ENCODE results near the gene HOXA6. TPM values are rescaled to one million over a fixed set of nuclear protein-coding genes. Genes with fewer than 3 reads are reported as not detected.

The HOXA6 gene
- total RNA-seq, 1 experiment from 2014 or later = 12.7 TPM

DNA sequence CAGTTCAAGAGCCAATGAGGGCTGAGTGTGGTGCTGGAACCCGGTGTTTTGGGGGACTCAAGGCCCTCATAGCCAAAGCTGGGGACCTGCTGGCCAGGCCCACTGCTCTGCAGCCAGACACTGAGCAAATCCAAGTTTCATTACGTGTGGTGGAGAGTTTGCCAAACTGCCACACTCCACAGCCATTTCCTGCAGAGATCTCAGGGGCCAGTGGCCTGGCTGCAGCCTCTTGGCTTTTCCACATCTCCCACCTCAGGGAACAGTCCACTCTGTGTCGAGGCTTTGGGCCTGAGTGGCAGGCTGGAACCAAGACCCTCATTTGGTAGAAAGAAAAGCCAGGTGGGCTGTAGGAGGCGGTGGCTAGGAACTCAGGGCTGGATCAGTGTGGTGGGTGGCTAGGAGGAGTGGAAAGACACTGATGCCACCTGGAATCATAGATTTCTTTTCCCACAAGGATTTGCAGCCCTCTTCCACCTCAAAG, 34.3 kb upstream of the HOXA6 start:
- ATAC-seq (no peak), DNase-seq (ENCODE audit: low read depth, low spot score) (no peak)
- Histone ChIP-seq H4K20me1 (ENCODE audit: insufficient read depth) (no peaks in the 10 kb centered on the region), H3K4me1 (ENCODE audit: control insufficient read depth in 1 of 2, insufficient read depth in 2 of 2, low read length in 2 of 2) (peaks cover 30 to 54% of the 10 kb centered on the region in 2 experiments), H3K9ac (ENCODE audit: low read length) (no peak overlapping the region), H3K4me3 (replicated peaks in 1 of 2; ENCODE audit: low read depth in 1 of 2, low read length in 2 of 2) (no peak overlapping the region), H3K9me2 (ENCODE audit: insufficient read depth) (no peaks in the 10 kb centered on the region), H2AFZ (ENCODE audit: low read depth, low read length, poor library complexity, severe bottlenecking) (no peak overlapping the region), H3K79me2 (ENCODE audit: insufficient read depth, low read length) (peaks cover 19% of the 10 kb centered on the region), H3K4me2 (ENCODE audit: low read length) (no peak overlapping the region), H3K27me3 (ENCODE audit: insufficient read depth, low read length) (no peaks in the 10 kb centered on the region), H3K36me3 (ENCODE audit: control insufficient read depth in 1 of 2, insufficient read depth in 2 of 2, low read length in 2 of 2) (no peaks in the 10 kb centered on the region), H3K9me3 (ENCODE audit: control insufficient read depth in 1 of 2, insufficient read depth in 1 of 2, low read depth in 1 of 2, low read length in 2 of 2) (no peaks in the 10 kb centered on the region), H3K27ac (ENCODE audit: low read depth, low read length) (no peak overlapping the region)
- intact Hi-C loops (cut with micrococcal nuclease) = no loop called here
- no TSS peak for BruUV-seq (replicated peaks)
- TF ChIP-seq YY1 (IDR thresholded peaks at IDR 0.05; ENCODE audit: extremely low read depth, insufficient replicate concordance, low read depth, low read length) (no peak), SIN3A (IDR thresholded peaks at IDR 0.05; ENCODE audit: low read depth) (no peak), SRF (IDR thresholded peaks at IDR 0.05; ENCODE audit: low read depth) (no peak), EZH2phosphoT487 (IDR thresholded peaks at IDR 0.05; ENCODE audit: borderline replicate concordance) (no peak), SP1 (IDR thresholded peaks at IDR 0.05; ENCODE audit: low read depth) (no peak), ELF1 (IDR thresholded peaks at IDR 0.05; ENCODE audit: borderline replicate concordance, low read depth) (no peak)
- TF ChIP-seq, protein P1, sequence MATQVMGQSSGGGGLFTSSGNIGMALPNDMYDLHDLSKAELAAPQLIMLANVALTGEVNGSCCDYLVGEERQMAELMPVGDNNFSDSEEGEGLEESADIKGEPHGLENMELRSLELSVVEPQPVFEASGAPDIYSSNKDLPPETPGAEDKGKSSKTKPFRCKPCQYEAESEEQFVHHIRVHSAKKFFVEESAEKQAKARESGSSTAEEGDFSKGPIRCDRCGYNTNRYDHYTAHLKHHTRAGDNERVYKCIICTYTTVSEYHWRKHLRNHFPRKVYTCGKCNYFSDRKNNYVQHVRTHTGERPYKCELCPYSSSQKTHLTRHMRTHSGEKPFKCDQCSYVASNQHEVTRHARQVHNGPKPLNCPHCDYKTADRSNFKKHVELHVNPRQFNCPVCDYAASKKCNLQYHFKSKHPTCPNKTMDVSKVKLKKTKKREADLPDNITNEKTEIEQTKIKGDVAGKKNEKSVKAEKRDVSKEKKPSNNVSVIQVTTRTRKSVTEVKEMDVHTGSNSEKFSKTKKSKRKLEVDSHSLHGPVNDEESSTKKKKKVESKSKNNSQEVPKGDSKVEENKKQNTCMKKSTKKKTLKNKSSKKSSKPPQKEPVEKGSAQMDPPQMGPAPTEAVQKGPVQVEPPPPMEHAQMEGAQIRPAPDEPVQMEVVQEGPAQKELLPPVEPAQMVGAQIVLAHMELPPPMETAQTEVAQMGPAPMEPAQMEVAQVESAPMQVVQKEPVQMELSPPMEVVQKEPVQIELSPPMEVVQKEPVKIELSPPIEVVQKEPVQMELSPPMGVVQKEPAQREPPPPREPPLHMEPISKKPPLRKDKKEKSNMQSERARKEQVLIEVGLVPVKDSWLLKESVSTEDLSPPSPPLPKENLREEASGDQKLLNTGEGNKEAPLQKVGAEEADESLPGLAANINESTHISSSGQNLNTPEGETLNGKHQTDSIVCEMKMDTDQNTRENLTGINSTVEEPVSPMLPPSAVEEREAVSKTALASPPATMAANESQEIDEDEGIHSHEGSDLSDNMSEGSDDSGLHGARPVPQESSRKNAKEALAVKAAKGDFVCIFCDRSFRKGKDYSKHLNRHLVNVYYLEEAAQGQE (IDR thresholded peaks at IDR 0.05; ENCODE audit: low read depth) = no peak
- TF ChIP-seq, protein P2, sequence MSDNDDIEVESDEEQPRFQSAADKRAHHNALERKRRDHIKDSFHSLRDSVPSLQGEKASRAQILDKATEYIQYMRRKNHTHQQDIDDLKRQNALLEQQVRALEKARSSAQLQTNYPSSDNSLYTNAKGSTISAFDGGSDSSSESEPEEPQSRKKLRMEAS (IDR thresholded peaks at IDR 0.05) = no peak
- ChIA-PET CTCF (no interaction called here), RAD21 (ENCODE audit: low non-redundant PET in 1 of 2, low total read pairs in 2 of 2, uncharacterized antibody in 2 of 2, unreplicated experiment in 2 of 2) (no interaction called here), POLR2A (interaction anchor here (1.6 kb wide), 1 partner anchor 14 kb away, joined by 3 read pairs; no protein-coding TSS in a partner anchor)

Data from HCT116 (cell line).